Upper lobe of right lung (tissue), 1 donor: ENCODE measurements around the gene SYNPO. TPM values are rescaled to one million over a fixed set of nuclear protein-coding genes. Genes with fewer than 3 reads are reported as not detected.

ENCODE experiments used
- ATAC-seq: fragments of 200-7000 bp; cut with Tn5 transposase; one replicate; pipeline ENCODE4 v1.9.1; 2020; ENCODE audit warnings: mild to moderate bottlenecking, moderate library complexity
- DNase-seq: peaks from one replicate; pipeline ENCODE4 v3.0.0-alpha.2; 2020
- H3K27ac ChIP-seq: fragments of 200-600 bp; one replicate; pipeline ENCODE4 v1.8.0; 2022
- H3K27me3 ChIP-seq: fragments of 200-600 bp; one replicate; pipeline ENCODE4 v1.8.0; 2022; ENCODE audit warnings: mild to moderate bottlenecking
- H3K36me3 ChIP-seq: fragments of 200-600 bp; one replicate; pipeline ENCODE4 v1.8.0; 2022
- H3K4me1 ChIP-seq: fragments of 200-600 bp; one replicate; pipeline ENCODE4 v1.8.0; 2022
- H3K4me3 ChIP-seq: fragments of 200-600 bp; one replicate; pipeline ENCODE4 v1.8.0; 2022; ENCODE audit warnings: mild to moderate bottlenecking
- H3K9me3 ChIP-seq: fragments of 200-600 bp; one replicate; pipeline ENCODE4 v1.8.0; 2022
- intact Hi-C: fragments of 100-400 bp; cut with DNase I; formaldehyde crosslinking; loops from one replicate; pipeline ENCODE4 v1.11.0; 2022
- long read RNA-seq: library from polyadenylated mRNA; unstranded; transcript quantifications from one replicate; pipeline ENCODE4 v2.0.0, GENCODE V29; 2021
- total RNA-seq: library from RNA; stranded (reverse); fragmentation: NEBNext Ultra II Directional; extraction: Animal tissue kit (Norgen Biotek cat#: 25700); gene quantifications from one replicate; pipeline ENCODE4 v1.2.1, GENCODE V29; 2021
- TF ChIP-seq, protein P1 (sequence below): fragments of 200-600 bp; IDR thresholded peaks from one replicate; pipeline ENCODE4 v1.8.0; 2022; ENCODE audit warnings: antibody characterized with exemption
- donor health status: DM: no; HTN: yes; CAD: no; lungs with severe emphysema.

The SYNPO gene, protein sequence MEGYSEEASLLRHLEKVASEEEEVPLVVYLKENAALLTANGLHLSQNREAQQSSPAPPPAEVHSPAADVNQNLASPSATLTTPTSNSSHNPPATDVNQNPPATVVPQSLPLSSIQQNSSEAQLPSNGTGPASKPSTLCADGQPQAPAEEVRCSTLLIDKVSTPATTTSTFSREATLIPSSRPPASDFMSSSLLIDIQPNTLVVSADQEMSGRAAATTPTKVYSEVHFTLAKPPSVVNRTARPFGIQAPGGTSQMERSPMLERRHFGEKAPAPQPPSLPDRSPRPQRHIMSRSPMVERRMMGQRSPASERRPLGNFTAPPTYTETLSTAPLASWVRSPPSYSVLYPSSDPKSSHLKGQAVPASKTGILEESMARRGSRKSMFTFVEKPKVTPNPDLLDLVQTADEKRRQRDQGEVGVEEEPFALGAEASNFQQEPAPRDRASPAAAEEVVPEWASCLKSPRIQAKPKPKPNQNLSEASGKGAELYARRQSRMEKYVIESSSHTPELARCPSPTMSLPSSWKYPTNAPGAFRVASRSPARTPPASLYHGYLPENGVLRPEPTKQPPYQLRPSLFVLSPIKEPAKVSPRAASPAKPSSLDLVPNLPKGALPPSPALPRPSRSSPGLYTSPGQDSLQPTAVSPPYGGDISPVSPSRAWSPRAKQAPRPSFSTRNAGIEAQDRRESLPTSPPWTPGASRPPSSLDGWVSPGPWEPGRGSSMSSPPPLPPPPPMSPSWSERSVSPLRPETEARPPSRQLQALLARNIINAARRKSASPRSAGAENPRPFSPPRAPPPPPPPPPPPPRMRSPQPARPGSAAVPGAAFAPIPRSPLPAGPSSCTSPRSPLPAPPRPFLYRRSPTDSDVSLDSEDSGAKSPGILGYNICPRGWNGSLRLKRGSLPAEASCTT
- total RNA-seq: 151 TPM
- long read RNA-seq, full-length matches to known transcripts: 3 of 126 reads
- long read RNA-seq, partial matches to known transcripts: 104 of 126 reads
- long read RNA-seq, other reads (novel, unspliced or antisense): 19 of 126 reads

DNA sequence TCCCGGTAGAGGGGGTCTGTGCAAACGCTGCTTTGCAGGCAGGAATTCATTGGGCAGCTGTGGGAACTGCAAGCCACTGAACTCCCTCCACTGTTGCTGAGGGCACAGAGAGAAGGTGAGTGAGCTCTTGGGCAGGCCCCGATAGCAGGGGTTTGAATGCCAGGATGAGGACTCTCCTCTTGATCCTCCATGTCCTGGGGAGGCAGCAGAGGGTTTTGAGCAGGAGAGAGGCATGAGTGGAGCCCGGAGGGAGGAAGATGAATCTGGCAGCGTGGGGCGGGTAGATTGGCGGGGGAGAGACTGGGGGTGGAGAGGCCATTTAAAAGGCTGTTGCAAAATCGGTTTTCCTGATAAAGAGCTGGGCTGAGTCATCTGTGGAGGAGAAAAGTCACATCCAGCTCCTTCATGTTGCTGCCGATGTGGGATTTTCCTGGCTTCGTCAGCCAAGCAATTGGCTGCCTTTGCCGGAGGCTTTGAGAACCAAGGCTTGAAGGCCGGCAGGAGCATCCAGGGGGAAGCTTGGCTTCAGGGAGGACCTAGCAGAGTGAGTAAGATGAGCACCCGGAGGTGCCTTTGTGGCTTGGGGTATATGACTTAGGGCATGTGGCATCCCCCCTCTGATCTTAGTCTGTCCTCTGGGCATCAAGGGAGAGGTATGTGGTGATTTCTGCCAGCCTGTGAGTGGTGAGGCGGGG lies at the start of gene SYNPO:
Gene SYNPO, plus strand, starts transcription at position 350 of the 695 bp plus-strand sequence. CDS start 7,616 bp downstream, outside the sequence.
- peak; percentile 85 for DNase-seq
- Histone ChIP-seq H3K9me3 (no peaks in the 10 kb centered on the region), H3K27me3 (no peaks in the 10 kb centered on the region), H3K4me3 (peak within 1 kb of the TSS; percentile 46), H3K4me1 (peaks cover 96% of the 10 kb centered on the region), H3K36me3 (no peaks in the 10 kb centered on the region), H3K27ac (peak within 1 kb of the TSS; percentile 86)
- peak; percentile 67 for ATAC-seq
- TF ChIP-seq, protein P1, sequence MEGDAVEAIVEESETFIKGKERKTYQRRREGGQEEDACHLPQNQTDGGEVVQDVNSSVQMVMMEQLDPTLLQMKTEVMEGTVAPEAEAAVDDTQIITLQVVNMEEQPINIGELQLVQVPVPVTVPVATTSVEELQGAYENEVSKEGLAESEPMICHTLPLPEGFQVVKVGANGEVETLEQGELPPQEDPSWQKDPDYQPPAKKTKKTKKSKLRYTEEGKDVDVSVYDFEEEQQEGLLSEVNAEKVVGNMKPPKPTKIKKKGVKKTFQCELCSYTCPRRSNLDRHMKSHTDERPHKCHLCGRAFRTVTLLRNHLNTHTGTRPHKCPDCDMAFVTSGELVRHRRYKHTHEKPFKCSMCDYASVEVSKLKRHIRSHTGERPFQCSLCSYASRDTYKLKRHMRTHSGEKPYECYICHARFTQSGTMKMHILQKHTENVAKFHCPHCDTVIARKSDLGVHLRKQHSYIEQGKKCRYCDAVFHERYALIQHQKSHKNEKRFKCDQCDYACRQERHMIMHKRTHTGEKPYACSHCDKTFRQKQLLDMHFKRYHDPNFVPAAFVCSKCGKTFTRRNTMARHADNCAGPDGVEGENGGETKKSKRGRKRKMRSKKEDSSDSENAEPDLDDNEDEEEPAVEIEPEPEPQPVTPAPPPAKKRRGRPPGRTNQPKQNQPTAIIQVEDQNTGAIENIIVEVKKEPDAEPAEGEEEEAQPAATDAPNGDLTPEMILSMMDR: no peak
- intact Hi-C loops: no loop called here

DNA sequence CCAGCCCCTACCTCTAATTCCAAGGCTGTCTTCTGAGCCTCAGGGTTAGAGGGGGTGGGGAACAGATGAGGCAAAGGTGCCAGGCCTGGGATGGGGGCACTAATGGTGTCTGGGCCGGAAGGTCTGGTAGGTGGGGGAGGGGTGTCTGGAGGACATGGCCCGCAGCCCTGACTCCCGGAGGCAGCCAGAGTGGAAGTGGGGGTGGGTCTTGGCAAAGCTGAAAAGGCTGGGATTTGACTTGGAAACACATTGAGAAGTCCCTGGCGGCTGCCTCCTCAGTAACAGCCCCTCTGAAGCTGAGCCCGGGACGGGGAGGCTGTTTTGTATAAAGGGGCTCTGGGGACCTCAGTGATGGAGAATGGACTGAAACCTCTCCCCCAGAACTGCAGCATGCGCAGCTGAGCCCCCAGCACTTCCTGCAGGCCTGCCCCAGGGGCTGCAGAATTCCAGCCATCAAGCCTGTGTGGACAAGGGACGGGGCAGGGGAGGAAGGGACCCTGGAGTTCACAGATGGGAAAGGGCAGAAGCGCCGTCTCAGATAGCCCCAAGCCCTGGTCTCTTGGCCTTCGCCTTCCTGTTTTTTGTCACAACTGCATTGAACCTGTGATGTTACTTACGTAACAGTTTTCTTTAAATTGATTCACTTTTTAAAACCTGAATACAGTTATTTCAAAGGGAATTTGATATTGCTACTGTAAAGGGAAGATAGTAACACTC lies 49.3 kb upstream of the SYNPO start:
- DNase-seq (peak; percentile 60), ATAC-seq (peak; percentile 33)
- TF ChIP-seq, protein P1: no peak

DNA sequence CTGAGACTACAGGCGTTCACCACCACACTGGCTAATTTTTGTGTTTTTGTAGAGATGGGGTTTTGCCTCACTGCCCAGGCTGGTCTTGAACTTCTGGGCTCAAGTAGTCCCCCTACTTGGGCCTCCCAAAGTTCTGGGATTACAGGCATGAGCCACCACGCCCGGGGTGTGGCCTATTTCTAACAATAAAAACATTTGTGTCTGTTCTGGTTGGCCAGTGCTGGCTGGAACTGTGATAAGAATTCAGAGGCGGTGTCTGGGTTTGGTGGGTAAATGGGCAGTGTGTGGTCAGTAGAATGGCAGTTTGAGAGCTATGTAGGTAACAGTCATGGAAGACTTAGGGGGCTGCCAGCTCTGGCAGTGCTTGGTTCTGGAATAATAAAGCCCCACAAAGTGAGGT lies 46.9 kb upstream of the SYNPO start:
- DNase-seq: peak; percentile 34

More for the DNA sequence above, 49.3 kb upstream of the SYNPO start:
- no peaks in the 10 kb centered on the region for H3K9me3 ChIP-seq
- H3K27me3 ChIP-seq: no peaks in the 10 kb centered on the region
- no peak overlapping the region for H3K4me3 ChIP-seq
- peak overlapping the region; percentile 58 for H3K27ac ChIP-seq
- H3K4me1 ChIP-seq: peaks cover 37% of the 10 kb centered on the region
- H3K36me3 ChIP-seq: no peaks in the 10 kb centered on the region
- intact Hi-C loops: no loop called here

DNA sequence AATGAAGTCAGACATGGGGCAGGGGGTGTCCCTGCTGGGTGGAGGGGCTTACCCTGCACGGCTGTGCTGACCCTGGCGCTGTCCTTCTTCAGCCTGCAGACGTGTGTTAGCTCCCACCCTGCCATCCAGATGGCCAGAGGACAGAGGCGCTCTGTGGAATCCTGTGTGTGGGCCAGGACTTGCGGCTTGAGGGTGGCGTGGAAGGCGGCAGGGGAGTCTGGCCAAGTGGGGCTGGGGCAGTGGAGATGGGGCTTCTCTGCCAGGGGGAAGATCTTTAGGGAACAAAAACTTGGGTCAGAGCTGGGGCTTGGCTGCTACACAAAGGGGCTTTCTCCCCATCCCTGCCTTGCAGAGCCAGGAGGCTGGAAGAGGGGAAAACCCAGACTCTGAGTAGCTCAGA lies 46.5 kb upstream of the SYNPO start:
- H3K4me1 ChIP-seq: peaks cover 37% of the 10 kb centered on the region
- no peak overlapping the region for H3K27ac ChIP-seq
- ATAC-seq (no peak), DNase-seq (peak; percentile 54)
- H3K4me3 ChIP-seq: no peak overlapping the region
- no peaks in the 10 kb centered on the region for H3K9me3 ChIP-seq
- H3K36me3 ChIP-seq: no peaks in the 10 kb centered on the region
- intact Hi-C loops: no loop called here
- no peaks in the 10 kb centered on the region for H3K27me3 ChIP-seq
- TF ChIP-seq, protein P1: no peak

More for the DNA sequence above, 46.9 kb upstream of the SYNPO start:
- Histone ChIP-seq H3K36me3 (no peaks in the 10 kb centered on the region), H3K4me3 (no peak overlapping the region), H3K9me3 (no peaks in the 10 kb centered on the region), H3K27me3 (no peaks in the 10 kb centered on the region), H3K27ac (no peak overlapping the region), H3K4me1 (peaks cover 37% of the 10 kb centered on the region)
- intact Hi-C loops: no loop called here
- no peak for ATAC-seq
- TF ChIP-seq, protein P1: no peak
